OCI-LY3 (cell line): ENCODE data around the gene SLC44A3.

Source experiments
- H2AFZ ChIP-seq: fragments of 200-600, 300-600 bp; shearing (Covaris generic); 2 replicates; pipeline ENCODE4 v1.6.0; 2014; ENCODE audit warnings: antibody characterized with exemption, low read depth, low read length
- H3K27ac ChIP-seq: fragments of 200-600, 300-600 bp; sonication (generic); 2 replicates; pipeline ENCODE4 v1.5.1; 2014; ENCODE audit warnings: mild to moderate bottlenecking, low read length, moderate library complexity, mixed read lengths
- H3K27me3 ChIP-seq: fragments of 200-600, 300-600 bp; sonication (generic); 2 replicates; pipeline ENCODE4 v1.6.1; 2014; ENCODE audit warnings: low read depth, low read length, mixed read lengths
- H3K36me3 ChIP-seq: fragments of 200-600, 300-600 bp; sonication (generic); replicated peaks from 2 replicates; pipeline ENCODE3; 2014; ENCODE audit warnings: low read depth, low read length, mixed read lengths
- H3K4me1 ChIP-seq: fragments of 300-600, 200-600 bp; sonication (generic); 2 replicates; pipeline ENCODE4 v1.6.1; 2014; ENCODE audit warnings: low read length, mixed read lengths
- H3K4me2 ChIP-seq: fragments of 200-600, 300-600 bp; sonication (generic); 2 replicates; pipeline ENCODE4 v1.6.1; 2014; ENCODE audit warnings: low read length, mixed read lengths
- H3K4me3 ChIP-seq: fragments of 300-600, 200-600 bp; sonication (generic); 2 replicates; pipeline ENCODE4 v1.5.1; 2014; ENCODE audit warnings: antibody characterized with exemption, mild to moderate bottlenecking, low read length, moderate library complexity
- H3K79me2 ChIP-seq: fragments of 300-600, 200-600 bp; shearing (Covaris generic); 2 replicates; pipeline ENCODE4 v1.6.1; 2014; ENCODE audit warnings: mild to moderate bottlenecking, low read length, mixed read lengths
- H3K9ac ChIP-seq: fragments of 300-600, 200-600 bp; shearing (Covaris generic); 2 replicates; pipeline ENCODE4 v1.6.0; 2014; ENCODE audit warnings: mild to moderate bottlenecking, low read length, moderate library complexity
- H3K9me3 ChIP-seq: fragments of 200-600, 300-600 bp; shearing (Covaris generic); 2 replicates; pipeline ENCODE4 v1.6.1; 2014; ENCODE audit warnings: low read length, mixed read lengths; ENCODE audit not compliant: insufficient read depth
- H4K20me1 ChIP-seq: fragments of 200-600, 300-600 bp; sonication (generic); 2 replicates; pipeline ENCODE4 v1.6.1; 2016; ENCODE audit warnings: low read length, mixed read lengths; ENCODE audit not compliant: insufficient read depth
- EZH2phosphoT487 ChIP-seq: fragments of 200-600 bp; shearing (Covaris generic); IDR thresholded peaks from 2 replicates; pipeline ENCODE4 v1.6.1; 2018; ENCODE audit warnings: antibody characterized with exemption, mixed run types, low read depth
- TF ChIP-seq, protein P1 (sequence below): fragments of 200-600, 300-600 bp; sonication (generic); IDR thresholded peaks from 2 replicates; pipeline ENCODE4 v1.5.1; 2014; ENCODE audit warnings: antibody characterized with exemption, low read length, low read depth

Gene SLC44A3

DNA sequence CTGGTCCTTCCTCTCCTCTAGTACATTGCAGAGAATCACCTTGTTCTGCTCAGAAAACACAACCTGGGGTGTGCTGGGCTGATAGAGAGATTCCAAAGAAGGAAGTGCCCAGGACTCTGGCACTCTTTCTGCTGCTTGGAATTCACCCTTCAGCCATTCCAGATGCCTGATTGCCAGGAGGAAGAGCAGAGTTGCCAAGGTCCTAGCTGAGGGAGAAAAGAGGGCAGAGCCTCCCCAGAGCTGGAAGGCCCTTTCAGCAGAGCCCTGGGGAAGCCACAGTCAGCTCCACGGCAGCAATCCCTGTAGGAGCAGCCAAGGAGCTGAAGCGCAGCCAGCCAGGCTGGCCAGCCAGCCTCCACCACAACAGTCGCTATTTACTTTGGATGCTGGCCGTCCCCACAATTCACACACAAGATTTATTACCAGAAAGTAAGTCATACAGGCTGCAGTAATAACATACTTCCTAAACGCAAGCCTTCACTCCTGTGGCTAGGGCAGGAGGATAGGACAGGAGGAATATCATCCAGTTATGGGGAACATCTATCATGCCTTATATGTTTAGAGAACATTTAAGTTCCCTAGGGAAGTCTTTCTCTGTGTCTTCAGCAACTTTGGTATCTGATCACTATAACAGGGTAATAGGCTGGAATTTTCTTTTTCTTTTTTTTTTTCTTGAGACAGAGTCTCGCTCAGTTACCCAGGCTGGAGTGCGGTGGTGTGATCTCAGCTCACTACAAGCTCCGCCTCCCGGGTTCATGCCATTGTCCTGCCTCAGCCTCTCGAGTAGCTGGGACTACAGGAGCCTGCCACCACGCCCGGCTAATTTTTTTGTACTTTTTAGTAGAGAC, 36.6 kb upstream of the SLC44A3 start:
- H3K27ac ChIP-seq = no peak overlapping the region

DNA sequence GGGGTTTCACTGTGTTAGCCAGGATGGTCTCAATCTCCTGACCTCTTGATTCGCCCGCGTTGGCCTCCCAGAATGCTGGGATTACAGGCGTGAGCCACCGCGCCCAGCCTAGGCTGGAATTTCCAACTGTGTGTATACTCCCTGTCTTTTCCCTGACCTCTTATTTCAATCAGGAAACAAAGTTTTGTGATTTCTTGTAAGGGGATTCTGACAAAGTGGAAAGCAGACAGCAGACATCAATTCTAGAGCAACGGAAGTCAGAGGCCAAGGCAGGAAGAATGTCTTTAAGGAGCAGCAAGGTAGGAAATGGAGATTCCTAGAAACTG, 36.0 kb upstream of the SLC44A3 start:
- H3K9ac ChIP-seq = no peak overlapping the region
- H3K4me2 ChIP-seq = no peak overlapping the region
- H3K27me3 ChIP-seq = peaks cover 13% of the 10 kb centered on the region

More for the DNA sequence above, 36.6 kb upstream of the SLC44A3 start:
- Histone ChIP-seq H2AFZ (no peak overlapping the region), H3K4me2 (no peak overlapping the region), H3K4me1 (no peaks in the 10 kb centered on the region), H3K9ac (no peak overlapping the region), H3K4me3 (no peak overlapping the region), H3K79me2 (no peaks in the 10 kb centered on the region), H3K27me3 (peaks cover 18% of the 10 kb centered on the region), H3K36me3 (no peaks in the 10 kb centered on the region), H3K9me3 (no peaks in the 10 kb centered on the region), H4K20me1 (no peaks in the 10 kb centered on the region)
- TF ChIP-seq EZH2phosphoT487 = no peak
- TF ChIP-seq, protein P1, sequence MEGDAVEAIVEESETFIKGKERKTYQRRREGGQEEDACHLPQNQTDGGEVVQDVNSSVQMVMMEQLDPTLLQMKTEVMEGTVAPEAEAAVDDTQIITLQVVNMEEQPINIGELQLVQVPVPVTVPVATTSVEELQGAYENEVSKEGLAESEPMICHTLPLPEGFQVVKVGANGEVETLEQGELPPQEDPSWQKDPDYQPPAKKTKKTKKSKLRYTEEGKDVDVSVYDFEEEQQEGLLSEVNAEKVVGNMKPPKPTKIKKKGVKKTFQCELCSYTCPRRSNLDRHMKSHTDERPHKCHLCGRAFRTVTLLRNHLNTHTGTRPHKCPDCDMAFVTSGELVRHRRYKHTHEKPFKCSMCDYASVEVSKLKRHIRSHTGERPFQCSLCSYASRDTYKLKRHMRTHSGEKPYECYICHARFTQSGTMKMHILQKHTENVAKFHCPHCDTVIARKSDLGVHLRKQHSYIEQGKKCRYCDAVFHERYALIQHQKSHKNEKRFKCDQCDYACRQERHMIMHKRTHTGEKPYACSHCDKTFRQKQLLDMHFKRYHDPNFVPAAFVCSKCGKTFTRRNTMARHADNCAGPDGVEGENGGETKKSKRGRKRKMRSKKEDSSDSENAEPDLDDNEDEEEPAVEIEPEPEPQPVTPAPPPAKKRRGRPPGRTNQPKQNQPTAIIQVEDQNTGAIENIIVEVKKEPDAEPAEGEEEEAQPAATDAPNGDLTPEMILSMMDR = no peak

DNA sequence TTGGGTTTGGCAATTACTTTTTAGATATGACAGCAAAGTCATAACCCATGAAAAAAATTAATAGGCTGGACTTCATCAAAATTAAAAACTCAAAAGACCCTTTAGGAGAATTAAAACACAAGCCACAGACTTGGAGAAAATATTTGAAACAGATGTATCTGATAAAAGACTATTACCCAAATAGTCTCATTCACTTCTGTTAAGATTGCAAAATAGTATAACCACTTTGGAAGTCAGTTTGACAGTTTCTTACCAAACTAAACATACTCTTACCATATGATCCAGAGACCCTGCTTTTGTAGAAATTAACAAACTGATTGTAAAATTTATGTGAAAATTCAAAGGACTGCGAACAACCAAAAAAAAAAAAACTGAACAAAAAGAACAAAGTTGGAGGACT, 32.5 kb upstream of the SLC44A3 start:
- Histone ChIP-seq H3K79me2 (no peaks in the 10 kb centered on the region), H3K9ac (no peak overlapping the region), H3K9me3 (no peaks in the 10 kb centered on the region), H3K36me3 (no peaks in the 10 kb centered on the region), H2AFZ (no peak overlapping the region), H3K4me3 (no peak overlapping the region), H3K4me1 (peaks cover 7% of the 10 kb centered on the region), H3K4me2 (no peak overlapping the region), H4K20me1 (no peaks in the 10 kb centered on the region), H3K27ac (no peak overlapping the region), H3K27me3 (0 out of 2 replicates have a peak, but pooled peaks cover 4% of the 10 kb centered on the region)
- no peak for TF ChIP-seq EZH2phosphoT487
- TF ChIP-seq, protein P1 = no peak

More for the DNA sequence above, 36.0 kb upstream of the SLC44A3 start:
- Histone ChIP-seq H3K4me3 (no peak overlapping the region), H2AFZ (no peak overlapping the region), H3K4me1 (no peaks in the 10 kb centered on the region), H3K36me3 (no peaks in the 10 kb centered on the region), H3K27ac (no peak overlapping the region), H4K20me1 (no peaks in the 10 kb centered on the region), H3K79me2 (no peaks in the 10 kb centered on the region), H3K9me3 (no peaks in the 10 kb centered on the region)
- TF ChIP-seq, protein P1 = no peak
- TF ChIP-seq EZH2phosphoT487 = no peak

DNA sequence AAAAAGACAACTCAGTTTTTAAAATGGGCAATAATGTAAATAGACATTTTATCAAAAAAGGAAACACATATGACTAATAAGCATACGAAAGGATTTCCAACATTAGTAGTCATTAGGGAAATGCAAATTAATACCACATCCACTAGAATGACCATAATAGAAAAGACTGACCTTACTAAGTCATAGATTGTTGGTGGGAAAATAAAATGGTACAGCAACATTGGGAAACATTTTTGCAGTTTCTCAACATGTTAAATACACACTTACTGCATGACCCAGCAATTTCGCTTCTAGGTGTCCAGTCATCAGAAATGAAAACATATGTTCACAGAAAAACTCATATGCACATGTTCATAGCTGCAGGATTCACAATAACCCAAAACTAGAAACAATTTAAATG, 29.9 kb upstream of the SLC44A3 start:
- no peak overlapping the region for H3K4me3 ChIP-seq
- H3K27me3 ChIP-seq = 0 out of 2 replicates have a peak, but pooled peaks cover 4% of the 10 kb centered on the region
- H3K9ac ChIP-seq = no peak overlapping the region
- H3K27ac ChIP-seq = no peak overlapping the region
- H3K9me3 ChIP-seq = no peaks in the 10 kb centered on the region
- no peaks in the 10 kb centered on the region for H3K79me2 ChIP-seq
- H3K4me1 ChIP-seq = peaks cover 11% of the 10 kb centered on the region
- no peak overlapping the region for H2AFZ ChIP-seq
- no peaks in the 10 kb centered on the region for H4K20me1 ChIP-seq
- TF ChIP-seq, protein P1 = no peak
- no peak for TF ChIP-seq EZH2phosphoT487
- H3K36me3 ChIP-seq = no peaks in the 10 kb centered on the region
- H3K4me2 ChIP-seq = no peak overlapping the region
